ENCODE data around the gene DNAJC16.

Gene DNAJC16

DNA sequence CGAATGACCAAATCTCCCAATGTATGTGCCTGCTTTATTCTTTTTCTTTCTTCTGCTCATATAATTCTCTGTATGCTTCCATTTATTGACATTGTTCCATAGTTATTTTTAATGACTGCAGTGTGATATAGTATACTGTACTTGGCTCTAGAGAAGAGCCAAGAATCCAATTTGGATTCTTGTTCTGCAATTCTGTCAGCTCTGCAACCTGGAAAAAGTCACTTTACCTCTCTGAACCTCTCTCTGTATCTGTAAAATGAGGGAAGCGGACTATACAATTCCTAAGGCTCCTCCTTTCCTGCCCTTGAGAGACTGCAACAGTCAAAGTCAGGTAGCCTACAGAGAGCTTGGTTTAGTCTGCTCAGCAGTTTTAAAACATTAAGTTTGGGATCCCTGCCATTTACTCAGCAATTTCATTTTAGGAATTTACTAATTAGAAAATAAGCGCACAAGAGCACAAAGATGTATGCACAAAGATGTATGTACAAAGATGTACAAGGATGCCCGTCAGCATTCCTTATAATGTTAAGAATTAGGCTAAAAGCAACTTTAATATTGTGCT lies 14.7 kb downstream of the DNAJC16 start:
- DNase-seq = no peak

GRCh38 chr1:15542388-15543250 lies 16.0 kb downstream of the DNAJC16 start:
- DNase-seq = no peak

- no peak for DNase-seq
Observed at GRCh38 chr1:15543251-15543588, 16.6 kb downstream of the DNAJC16 start.

DNA sequence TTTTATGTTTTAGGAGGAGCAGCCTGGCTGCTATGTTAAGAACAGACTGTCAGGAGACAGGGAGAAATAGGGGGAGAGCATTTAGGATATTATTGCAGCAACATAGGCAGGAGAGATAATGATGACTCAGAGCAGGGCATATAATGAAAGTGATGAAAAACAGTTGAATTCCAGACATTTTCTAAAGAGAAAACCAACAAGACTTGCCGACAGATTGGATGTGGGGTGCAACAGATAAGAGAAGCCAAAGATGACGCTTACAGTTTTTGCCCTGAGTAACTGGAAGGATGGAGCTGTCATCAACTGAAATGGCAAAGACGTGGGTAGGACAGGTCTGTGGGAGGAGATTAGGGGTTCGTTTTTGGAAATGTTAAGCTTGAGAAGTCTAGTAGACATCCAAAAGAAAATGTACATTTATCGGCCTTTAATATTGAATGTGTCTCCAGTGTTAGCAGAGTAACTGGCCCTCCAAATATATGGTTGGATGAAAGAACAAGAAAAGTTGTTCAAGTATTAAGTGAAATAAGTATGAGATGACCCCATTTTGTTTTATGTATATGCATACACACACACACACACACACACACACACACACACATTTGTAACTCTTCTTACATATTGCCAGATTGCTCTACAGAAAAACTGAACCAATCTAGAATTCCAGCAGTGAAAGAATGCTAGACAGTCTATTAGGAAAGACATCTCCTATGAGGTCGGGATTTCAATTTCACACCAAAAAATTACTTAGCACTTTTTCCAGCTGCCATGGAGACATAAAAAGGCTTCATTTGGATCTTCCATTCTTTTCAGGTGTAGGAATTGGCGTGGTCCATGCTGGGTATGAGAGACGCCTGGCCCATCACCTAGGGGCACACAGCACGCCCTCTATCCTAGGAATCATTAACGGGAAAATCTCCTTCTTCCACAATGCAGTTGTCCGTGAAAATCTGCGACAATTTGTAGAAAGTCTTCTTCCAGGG lies 17.2 kb downstream of the DNAJC16 start:
- DNase-seq = no peak

DNA sequence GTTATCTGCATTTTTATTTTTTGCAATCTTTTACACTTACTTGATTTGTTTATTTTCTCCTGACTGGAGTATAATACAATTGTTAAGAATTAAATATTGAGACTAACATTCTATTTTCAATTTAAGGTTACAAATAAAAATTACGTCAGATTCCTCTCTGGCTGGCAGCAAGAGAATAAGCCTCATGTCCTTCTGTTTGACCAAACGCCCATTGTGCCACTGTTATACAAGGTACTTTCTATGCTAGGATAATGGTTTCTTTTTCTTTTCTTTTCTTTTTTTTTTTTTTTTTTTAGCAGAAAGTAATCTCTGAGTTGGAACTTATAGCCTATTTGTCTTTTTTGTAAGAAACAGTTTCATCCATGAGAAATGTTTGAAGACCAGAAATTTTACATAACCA lies 20.0 kb downstream of the DNAJC16 start:
- no peak for DNase-seq

- DNase-seq = no peak
Observed at GRCh38 chr1:15550573-15550972, 23.9 kb downstream of the DNAJC16 start.

- DNase-seq = no peak
Observed at GRCh38 chr1:15557008-15557407, 30.4 kb downstream of the DNAJC16 start.

DNA sequence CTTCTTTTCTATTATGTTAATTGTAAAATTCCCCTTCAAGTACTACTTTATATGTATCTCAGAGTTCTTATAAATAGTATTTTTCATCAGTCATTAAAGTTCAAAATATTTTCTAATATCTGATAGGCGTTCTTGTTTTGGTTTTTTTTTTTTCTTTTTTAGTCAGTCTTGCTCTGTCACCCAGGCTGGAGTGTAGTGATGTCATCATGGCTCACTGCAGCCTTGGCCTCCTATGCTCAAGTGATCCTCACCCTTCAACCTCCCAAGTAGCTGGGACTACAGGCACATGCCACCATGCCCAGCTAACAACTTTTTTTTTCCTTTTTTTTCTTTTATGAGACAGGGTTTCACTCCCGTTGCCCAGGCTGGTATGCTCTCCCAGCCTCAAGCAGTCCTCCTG lies 30.9 kb downstream of the DNAJC16 start:
- DNase-seq = no peak

DNA sequence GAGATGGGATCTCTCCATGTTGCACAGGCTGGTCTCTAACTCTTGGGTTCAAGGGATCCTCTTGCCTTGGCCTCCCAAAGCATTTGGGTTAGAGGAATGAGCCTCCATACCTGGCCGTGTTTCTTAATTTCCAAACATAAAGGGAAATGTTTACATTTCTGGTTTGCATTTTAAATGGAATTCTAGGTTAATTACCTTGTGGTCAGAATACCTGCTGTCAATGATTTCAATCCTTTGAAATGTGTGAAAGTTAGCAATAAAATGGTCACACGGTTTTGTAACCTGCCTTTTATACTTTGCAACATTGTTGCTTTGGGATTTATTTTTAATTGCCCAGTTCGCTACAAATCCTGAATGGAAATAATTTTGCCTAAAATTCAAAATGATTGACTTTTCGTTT lies 31.9 kb downstream of the DNAJC16 start:
- DNase-seq = no peak

DNA sequence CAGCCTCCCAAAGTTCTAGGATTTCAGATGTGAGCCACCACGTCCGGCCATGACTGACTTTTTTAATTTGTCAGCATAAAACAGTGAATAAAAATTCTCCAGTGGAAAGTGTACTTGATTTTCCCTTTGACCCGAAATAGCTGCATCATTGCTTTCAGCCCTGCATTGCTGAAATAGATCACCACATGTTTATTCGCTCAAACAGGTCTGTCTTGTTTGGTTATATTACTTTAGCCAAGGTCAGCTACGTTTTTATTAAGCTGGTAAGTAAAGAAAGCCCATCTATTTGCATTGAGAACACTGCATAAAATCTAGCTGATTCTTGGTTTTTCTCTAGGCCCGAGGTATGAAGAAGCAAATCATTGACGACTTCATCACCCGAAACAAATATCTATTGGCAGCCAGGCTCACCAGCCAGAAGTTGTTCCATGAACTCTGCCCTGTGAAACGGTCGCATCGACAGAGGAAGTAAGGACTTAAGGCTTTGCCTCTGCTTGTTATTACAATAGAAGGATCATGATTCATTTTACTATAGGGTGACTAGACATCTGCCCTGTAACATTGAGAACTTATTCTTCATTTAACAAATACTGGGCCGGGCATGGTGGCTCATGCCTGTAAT lies 32.7 kb downstream of the DNAJC16 start:
- DNase-seq = no peak

GRCh38 chr1:15568387-15569073 lies 41.9 kb downstream of the DNAJC16 start:
- no peak for DNase-seq

- no peak for DNase-seq
Observed at GRCh38 chr1:15570861-15571260, 44.2 kb downstream of the DNAJC16 start.

GRCh38 chr1:15571266-15571665 lies 44.6 kb downstream of the DNAJC16 start:
- DNase-seq = no peak

DNA sequence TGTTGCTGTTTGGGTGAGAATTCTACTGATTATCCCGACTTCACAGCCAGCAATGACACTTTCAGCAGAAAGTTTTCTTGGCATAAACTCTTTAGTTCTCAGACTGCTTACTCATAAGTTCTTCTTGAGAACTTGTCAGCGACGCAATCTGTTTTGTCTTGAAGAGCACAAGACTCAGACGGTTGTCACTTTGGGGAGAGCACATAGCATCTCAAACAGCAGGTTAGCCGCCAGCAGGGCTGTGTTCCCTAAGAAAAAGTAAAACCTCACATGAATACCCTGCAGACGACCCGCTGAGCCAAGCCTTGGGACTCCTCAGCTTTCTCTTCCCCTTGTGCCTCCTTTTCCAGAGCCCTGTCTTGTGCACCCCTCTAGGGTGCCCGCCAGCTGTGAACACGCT lies 46.8 kb downstream of the DNAJC16 start:
- DNase-seq = no peak

- no peak for DNase-seq
Observed at GRCh38 chr1:15574741-15575140, 48.1 kb downstream of the DNAJC16 start.

- no peak for DNase-seq
Observed at GRCh38 chr1:15575549-15576150, 49.0 kb downstream of the DNAJC16 start.

DNA sequence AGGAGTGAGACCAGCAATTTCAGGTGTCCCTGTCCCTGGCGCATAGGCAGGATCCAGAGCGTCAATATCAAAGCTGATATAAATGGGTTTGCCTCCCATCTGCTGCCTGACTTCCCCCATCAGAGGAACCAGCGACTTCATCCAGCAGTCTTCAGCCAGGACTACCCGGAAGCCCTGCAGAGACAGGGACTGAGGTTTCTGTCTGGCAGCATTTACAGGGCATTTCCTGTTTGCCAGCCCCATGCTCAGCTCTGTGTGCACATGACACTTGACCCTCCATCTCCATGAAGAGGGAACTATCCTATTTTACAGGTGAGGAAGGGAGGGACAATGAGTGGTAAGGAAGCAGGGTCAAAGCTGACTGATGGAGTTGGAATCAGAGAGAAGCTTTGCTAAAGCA lies 51.0 kb downstream of the DNAJC16 start:
- DNase-seq = peak; percentile 44

DNA sequence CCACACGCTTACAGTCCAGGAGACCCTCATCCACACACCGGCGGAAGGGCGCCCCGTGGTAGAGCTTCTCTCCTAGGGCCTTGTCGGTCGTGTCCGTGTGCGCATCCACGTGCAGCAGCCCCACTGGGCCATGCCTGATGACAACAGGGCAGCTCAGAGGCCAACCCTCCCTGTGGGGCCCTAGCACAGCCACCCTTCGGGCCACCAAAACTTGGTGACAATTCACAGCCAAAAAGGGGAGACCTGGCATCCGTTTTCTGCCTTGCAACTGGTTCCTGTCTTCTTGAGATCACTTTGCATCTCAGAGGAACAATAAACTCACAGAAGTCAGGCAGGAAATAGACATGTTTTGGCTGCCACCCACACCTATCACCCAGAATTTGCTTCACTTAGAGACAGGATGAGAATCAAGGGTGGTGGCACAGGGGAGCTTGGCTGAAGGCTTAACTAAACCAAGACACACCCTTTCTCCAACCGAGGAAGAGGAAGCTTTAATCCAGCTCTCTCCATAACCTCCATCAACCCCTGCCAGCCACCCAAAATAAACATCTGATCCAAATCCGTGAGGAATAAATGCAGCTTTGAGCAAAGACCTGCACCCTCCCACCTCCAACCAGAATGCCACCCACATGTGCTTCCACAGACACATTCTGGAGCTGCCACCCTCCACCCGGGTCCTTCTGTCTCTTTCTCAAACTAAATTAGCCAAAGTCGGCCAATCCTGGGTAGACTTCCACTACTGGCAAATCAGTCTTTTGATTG lies 52.5 kb downstream of the DNAJC16 start:
- no peak for DNase-seq

- DNase-seq = no peak
Observed at GRCh38 chr1:15579683-15580047, 53.0 kb downstream of the DNAJC16 start.

DNA sequence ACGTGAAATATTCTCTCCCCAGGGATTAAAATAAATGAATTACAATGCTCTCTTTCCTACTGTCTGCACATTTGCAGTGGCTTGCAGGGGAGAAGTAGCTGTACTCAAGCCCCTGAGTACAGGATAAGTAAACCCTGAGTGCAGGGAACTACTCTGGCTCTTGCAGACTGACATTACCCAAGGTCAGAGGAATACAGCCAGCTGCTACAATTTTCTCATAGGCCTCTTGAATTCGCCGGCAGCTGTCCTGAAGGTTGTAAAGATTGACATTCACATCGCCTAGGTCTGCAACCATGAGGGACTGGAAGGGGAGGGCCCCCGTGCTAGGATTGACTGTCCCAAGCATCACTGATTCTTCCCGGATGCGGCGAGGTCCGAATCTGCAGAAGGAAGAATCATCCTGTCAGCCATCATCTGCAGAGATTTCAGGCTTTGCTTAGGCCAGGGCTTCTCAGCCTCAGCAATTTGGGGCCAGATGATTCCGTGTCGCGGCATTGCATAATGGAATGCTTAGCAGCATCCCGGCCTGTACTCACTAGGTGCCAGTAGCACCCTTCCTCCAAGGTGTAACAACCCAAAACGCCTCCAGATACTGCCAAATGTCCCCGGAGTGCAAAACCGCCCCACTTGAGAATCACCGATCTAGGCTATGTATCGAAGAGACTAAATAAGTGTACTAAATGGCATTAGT lies 56.5 kb downstream of the DNAJC16 start:
- no peak for DNase-seq

Measured in NCI-H69 (cell line).